K562 (cell line): ENCODE results near the gene MFSD8. TPM values are rescaled to one million over a fixed set of nuclear protein-coding genes. Genes with fewer than 3 reads are reported as not detected.
A peak's percentile ranks its signal among the peaks of the same experiment; 100 is the strongest.

Experiments
- ARID4B ChIP-seq: sonication (generic); formaldehyde crosslinking; IDR thresholded peaks from 2 replicates; pipeline ENCODE4 v1.8.0; 2022; ENCODE audit warnings: mild to moderate bottlenecking, missing genetic modification reagents
- CBX8 ChIP-seq: fragments of 200-600 bp; sonication (generic); IDR thresholded peaks from 2 replicates; pipeline ENCODE4 v1.6.1; 2012; ENCODE audit warnings: borderline replicate concordance, mixed run types, low read depth, mild to moderate bottlenecking, moderate library complexity, mixed read lengths, low read length, control low read depth, inconsistent platforms; ENCODE audit not compliant: poor library complexity, severe bottlenecking; ENCODE audit errors: extremely low read depth
- CCNT2 ChIP-seq: IDR thresholded peaks from 2 replicates; pipeline ENCODE4 v1.6.1; 2011; ENCODE audit warnings: borderline replicate concordance, low read depth, mild to moderate bottlenecking, moderate library complexity, mixed read lengths, low read length; ENCODE audit not compliant: insufficient read length; ENCODE audit errors: extremely low read depth
- CHD1 ChIP-seq: fragments of 200-600 bp; sonication (generic); IDR thresholded peaks from one replicate; pipeline ENCODE4 v1.6.1; 2012; ENCODE audit warnings: mild to moderate bottlenecking, moderate library complexity, low read length, inconsistent platforms
- DACH1 ChIP-seq: fragments of 450-650 bp; IDR thresholded peaks from 2 replicates; pipeline ENCODE4 v1.6.1; 2018; ENCODE audit not compliant: partially characterized antibody
- EGR1 ChIP-seq: fragments of 450-650 bp; conservative IDR thresholded peaks from 2 replicates; pipeline ENCODE4 v1.6.1; 2017; ENCODE audit warnings: mild to moderate bottlenecking
- ETV1 ChIP-seq: fragments of 450-650 bp; conservative IDR thresholded peaks from 2 replicates; pipeline ENCODE4 v1.6.1; 2016; ENCODE audit warnings: missing genetic modification characterization, control low read depth, low read depth, missing compliant biosample characterization
- HDAC8 ChIP-seq: fragments of 450-650 bp; IDR thresholded peaks from 2 replicates; pipeline ENCODE4 v1.6.1; 2016; ENCODE audit warnings: mild to moderate bottlenecking, missing genetic modification characterization, moderate library complexity, missing compliant biosample characterization
- ILK ChIP-seq: fragments of 450-650 bp; IDR thresholded peaks from 2 replicates; pipeline ENCODE4 v1.6.1; 2016; ENCODE audit warnings: missing genetic modification characterization, low read depth, mild to moderate bottlenecking, missing compliant biosample characterization, moderate library complexity, borderline replicate concordance
- KAT7 ChIP-seq: sonication (generic); formaldehyde crosslinking; IDR thresholded peaks from 2 replicates; pipeline ENCODE4 v1.8.0; 2022; ENCODE audit warnings: missing genetic modification reagents, mild to moderate bottlenecking, borderline replicate concordance
- NELFE ChIP-seq: IDR thresholded peaks from 2 replicates; pipeline ENCODE4 v1.6.1; 2011; ENCODE audit warnings: mild to moderate bottlenecking; ENCODE audit not compliant: insufficient read depth, insufficient read length
- NFIX ChIP-seq: fragments of 250-450 bp; sonication (Bioruptor Pico); IDR thresholded peaks from 2 replicates; pipeline ENCODE4 v1.4.0; 2020; ENCODE audit warnings: low read depth, mild to moderate bottlenecking, moderate library complexity
- NRF1 ChIP-seq, 2 experiments: fragments of 450-650 bp; IDR thresholded peaks in 1 of 2; conservative IDR thresholded peaks in 1 of 2; 2 replicates each; pipeline ENCODE4 v1.6.1; 2014; ENCODE audit warnings: mild to moderate bottlenecking in 2 of 2
- SETDB1 ChIP-seq: IDR thresholded peaks from one replicate; pipeline ENCODE4 v1.6.1; 2012; ENCODE audit warnings: low read length, control low read depth, inconsistent platforms
- SMAD4 ChIP-seq: fragments of 250-450 bp; sonication (Bioruptor Pico); conservative IDR thresholded peaks from 2 replicates; pipeline ENCODE4 v1.8.0; 2021; ENCODE audit warnings: inconsistent platforms, mild to moderate bottlenecking, moderate library complexity
- STAG1 ChIP-seq: sonication (generic); formaldehyde crosslinking; IDR thresholded peaks from 2 replicates; pipeline ENCODE4 v1.5.0; 2020; ENCODE audit warnings: missing genetic modification reagents, borderline replicate concordance
- ZBTB34 ChIP-seq: fragments of 250-450 bp; sonication (Bioruptor Pico); IDR thresholded peaks from 2 replicates; pipeline ENCODE4 v1.8.0; 2021; ENCODE audit warnings: mild to moderate bottlenecking, moderate library complexity
- ZFP36 ChIP-seq: fragments of 150-350 bp; IDR thresholded peaks from 2 replicates; pipeline ENCODE4 v1.6.1; 2018; ENCODE audit warnings: low read length, low read depth; ENCODE audit not compliant: partially characterized antibody
- ZNF311 ChIP-seq: fragments of 250-450 bp; sonication (Bioruptor Pico); IDR thresholded peaks from 2 replicates; pipeline ENCODE4 v1.4.0; 2020; ENCODE audit warnings: mild to moderate bottlenecking, moderate library complexity
- ZNF395 ChIP-seq: fragments of 200-800 bp; sonication (Bioruptor generic); IDR thresholded peaks from 2 replicates; pipeline ENCODE4 v1.6.1; 2017; ENCODE audit warnings: missing genetic modification characterization, missing compliant biosample characterization
- ZNF57 ChIP-seq: fragments of 450-650 bp; formaldehyde crosslinking; IDR thresholded peaks from 2 replicates; pipeline ENCODE4 v1.4.0; 2020; ENCODE audit warnings: mild to moderate bottlenecking, moderate library complexity
- ZNF583 ChIP-seq: fragments of 250-450 bp; sonication (Bioruptor Pico); IDR thresholded peaks from 2 replicates; pipeline ENCODE4 v1.4.0; 2020
- polyA plus RNA-seq, 8 experiments: library from polyadenylated mRNA; depleted of rRNA in 4 of 8; stranded (reverse) in 5 of 8; unstranded in 3 of 8; fragments of >200 nt; fragmentation: Nextera tagmentation in 2 of 8; fragmentation: Illumina TruSeq in 1 of 8; extraction: Ambion mirVana in 2 of 8; extraction: Trizol in 1 of 8; gene quantifications; 2 replicates each; pipeline versions ENCODE4 v1.2.1 to v1.2.3, GENCODE V29; 2011 to 2014; ENCODE audit warnings: inconsistent platforms in 1 of 8, missing spikeins in 1 of 8
- total RNA-seq, 7 experiments: library from RNA; depleted of rRNA in 6 of 7; stranded (reverse); fragments of >200 nt in 6 of 7; fragmentation: Illumina TruSeq in 2 of 7; extraction: Trizol in 2 of 7; gene quantifications; 2 replicates each; pipeline versions ENCODE4 v1.2.1 to v1.2.3, GENCODE V29; 2011 to 2021; ENCODE audit warnings: low replicate concordance in 1 of 7

MFSD8 gene
- total and polyA plus RNA-seq, 9 of the 15 experiments (the other 6 are each of a cell fraction or from before 2014, with no cell fraction given) = 7.0 to 27.2 (median 18.7) TPM

- TF ChIP-seq SETDB1 (no peak), ARID4B (CRISPR knock-in tag) (0 out of 2 replicates have a peak, but pooled peaks have one; percentile 3), NELFE (no peak), NFIX (CRISPR knock-in tag) (no peak), NRF1 (conservative IDR thresholded peaks at IDR 0.05 in 1 of 2, IDR thresholded peaks at IDR 0.05 in 1 of 2) (no peak), SMAD4 (CRISPR knock-in tag) (0 out of 2 replicates have a peak, but pooled peaks have one; percentile 3), CCNT2 (no peak), ZBTB34 (CRISPR knock-in tag) (no peak), DACH1 (peak; percentile 16), ZNF57 (CRISPR knock-in tag) (no peak), EGR1 (0 out of 2 replicates have a peak, but pooled peaks have one; percentile 15), HDAC8 (tag) (no peak), KAT7 (0 out of 2 replicates have a peak, but pooled peaks have one; percentile 12), CHD1 (no peak), ZNF583 (CRISPR knock-in tag) (0 out of 2 replicates have a peak, but pooled peaks have one; percentile 3), ZFP36 (no peak), ZNF395 (CRISPR knock-in tag) (no peak), ZNF311 (CRISPR knock-in tag) (no peak), ILK (tag) (no peak), ETV1 (tag) (no peak), CBX8 (no peak), STAG1 (CRISPR knock-in tag) (no peak)
These were observed 816 bp upstream of the MFSD8 start (continued) for GRCh38 chr4:127965803-127966175.
